HG03354 (cell line): Measurements from ENCODE around the gene BRD9.
"Not testable (repeated sequence)": the region's sequence is repeated elsewhere in the genome, so short reads cannot be mapped to it uniquely, and the experiment has no call there.

Experiments used
- ATAC-seq: cut with Tn5 transposase; IDR thresholded peaks from one replicate; pipeline ENCODE4 v1.9.1; 2021; ENCODE audit warnings: mild to moderate bottlenecking; ENCODE audit not compliant: unreplicated experiment, poor library complexity, severe bottlenecking

Gene BRD9

GRCh38 chr5:850511-851006 lies 42.0 kb downstream of the BRD9 start, which contains the start of gene ZDHHC11:
ZDHHC11 (minus strand) TSS chr5:850986; CDS start chr5:850602, 384 bp downstream.
- ATAC-seq: no peak

DNA sequence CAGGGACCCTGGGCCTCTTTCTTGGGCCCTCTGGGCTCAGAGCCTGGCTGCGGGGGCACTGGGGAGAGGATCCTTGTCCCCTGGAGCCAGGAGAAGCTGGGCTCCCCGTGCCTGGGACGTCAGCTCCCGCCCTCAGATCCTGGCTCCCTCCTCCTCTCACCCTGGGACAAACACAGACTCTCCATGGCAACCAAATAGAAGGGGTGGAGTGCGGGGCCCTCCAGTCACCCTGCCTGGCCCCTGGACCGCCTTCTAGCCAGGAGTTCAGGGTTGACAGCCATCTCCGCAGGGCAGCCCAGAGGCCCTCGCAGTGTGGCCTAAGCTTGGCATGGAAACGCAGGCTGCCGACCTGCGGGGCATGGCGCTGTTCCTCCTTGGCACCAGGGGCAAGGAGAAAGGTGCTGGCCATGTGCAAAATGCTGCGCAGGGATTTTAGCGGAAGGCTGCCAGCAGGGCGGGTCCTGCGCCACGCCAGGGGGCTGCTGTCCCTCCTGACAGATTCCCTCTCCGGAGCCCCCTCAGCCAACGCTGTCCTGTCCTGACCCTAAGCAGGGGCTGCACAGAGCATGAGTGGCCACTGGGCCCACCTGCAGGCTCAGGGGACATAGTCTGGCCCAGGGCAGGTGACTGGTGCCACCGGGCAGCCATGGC lies 42.8 kb downstream of the BRD9 start:
- ATAC-seq: no peak

DNA sequence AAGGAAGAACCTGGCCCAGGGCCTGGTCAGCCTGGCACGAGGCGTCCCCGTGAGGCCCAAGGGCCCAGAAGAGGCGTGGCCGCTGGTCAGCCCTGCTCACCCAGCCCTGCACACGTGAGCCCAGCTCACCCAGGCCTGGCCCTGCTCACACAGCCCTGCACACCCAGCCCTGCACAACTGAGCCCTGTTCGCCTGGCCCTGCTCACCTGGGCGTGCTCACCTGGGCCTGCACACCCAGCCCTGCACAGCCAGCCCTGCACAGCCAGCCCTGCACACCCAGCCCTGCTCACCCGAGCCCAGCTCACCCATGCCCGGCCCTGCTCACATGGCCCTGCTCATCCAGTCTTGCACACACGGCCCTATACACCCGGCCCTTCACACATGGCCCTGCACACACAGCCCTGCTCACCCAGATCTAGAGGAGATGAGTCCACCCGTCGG lies 43.9 kb downstream of the BRD9 start:
- no peak for ATAC-seq

- not testable (repeated sequence) for ATAC-seq
Measured at GRCh38 chr5:847736-848135, 44.9 kb downstream of the BRD9 start.

GRCh38 chr5:847212-847611 lies 45.4 kb downstream of the BRD9 start:
- not testable (repeated sequence) for ATAC-seq

DNA sequence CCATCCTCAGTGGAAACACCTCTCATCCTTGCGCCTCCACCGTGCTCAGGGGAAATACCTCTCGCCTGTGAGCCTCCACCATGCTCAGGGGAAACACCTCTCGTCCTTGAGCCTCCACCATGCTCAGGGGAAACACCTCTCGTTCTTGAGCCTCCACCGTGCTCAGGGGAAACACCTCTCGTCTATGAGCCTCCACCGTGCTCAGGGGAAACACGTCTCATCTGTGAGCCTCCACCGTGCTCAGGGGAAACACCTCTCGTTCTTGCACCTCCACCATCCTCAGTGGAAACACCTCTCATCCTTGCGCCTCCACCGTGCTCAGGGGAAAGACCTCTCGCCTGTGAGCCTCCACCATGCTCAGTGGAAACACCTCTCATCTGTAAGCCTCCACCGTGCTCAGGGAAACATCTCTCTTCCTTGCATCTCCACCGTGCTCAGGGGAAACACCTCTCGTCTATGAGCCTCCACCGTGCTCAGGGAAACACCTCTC lies 46.0 kb downstream of the BRD9 start:
- not testable (repeated sequence) for ATAC-seq

- ATAC-seq: not testable (repeated sequence)
Measured at GRCh38 chr5:845676-846601, 46.7 kb downstream of the BRD9 start.

GRCh38 chr5:845031-845675 lies 47.4 kb downstream of the BRD9 start:
- not testable (repeated sequence) for ATAC-seq

GRCh38 chr5:844426-844825 lies 48.2 kb downstream of the BRD9 start:
- ATAC-seq: not testable (repeated sequence)

DNA sequence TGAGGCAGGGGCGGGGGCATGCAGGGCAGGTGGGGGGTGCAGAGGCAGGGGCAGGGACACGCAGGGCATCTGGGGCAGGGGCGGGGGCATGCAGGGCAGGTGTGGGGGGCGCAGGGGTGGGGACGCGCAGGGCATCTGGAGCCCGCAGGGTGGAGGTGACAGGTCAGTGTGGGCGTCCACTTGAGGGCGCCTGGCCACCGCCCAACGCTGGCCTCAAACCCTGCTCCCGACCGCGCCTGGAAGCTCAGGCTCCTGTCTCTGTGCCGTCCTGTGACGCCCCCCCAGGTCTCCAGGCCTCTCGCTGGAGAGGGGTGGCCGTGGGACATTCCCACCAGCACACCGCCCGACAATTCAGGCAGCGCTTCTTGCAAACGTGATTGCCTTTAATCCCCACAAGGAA lies 48.7 kb downstream of the BRD9 start:
- ATAC-seq: not testable (repeated sequence)

- not testable (repeated sequence) for ATAC-seq
Measured at GRCh38 chr5:843371-843770, 49.2 kb downstream of the BRD9 start.

GRCh38 chr5:842402-843221 lies 50.0 kb downstream of the BRD9 start:
- not testable (repeated sequence) for ATAC-seq

DNA sequence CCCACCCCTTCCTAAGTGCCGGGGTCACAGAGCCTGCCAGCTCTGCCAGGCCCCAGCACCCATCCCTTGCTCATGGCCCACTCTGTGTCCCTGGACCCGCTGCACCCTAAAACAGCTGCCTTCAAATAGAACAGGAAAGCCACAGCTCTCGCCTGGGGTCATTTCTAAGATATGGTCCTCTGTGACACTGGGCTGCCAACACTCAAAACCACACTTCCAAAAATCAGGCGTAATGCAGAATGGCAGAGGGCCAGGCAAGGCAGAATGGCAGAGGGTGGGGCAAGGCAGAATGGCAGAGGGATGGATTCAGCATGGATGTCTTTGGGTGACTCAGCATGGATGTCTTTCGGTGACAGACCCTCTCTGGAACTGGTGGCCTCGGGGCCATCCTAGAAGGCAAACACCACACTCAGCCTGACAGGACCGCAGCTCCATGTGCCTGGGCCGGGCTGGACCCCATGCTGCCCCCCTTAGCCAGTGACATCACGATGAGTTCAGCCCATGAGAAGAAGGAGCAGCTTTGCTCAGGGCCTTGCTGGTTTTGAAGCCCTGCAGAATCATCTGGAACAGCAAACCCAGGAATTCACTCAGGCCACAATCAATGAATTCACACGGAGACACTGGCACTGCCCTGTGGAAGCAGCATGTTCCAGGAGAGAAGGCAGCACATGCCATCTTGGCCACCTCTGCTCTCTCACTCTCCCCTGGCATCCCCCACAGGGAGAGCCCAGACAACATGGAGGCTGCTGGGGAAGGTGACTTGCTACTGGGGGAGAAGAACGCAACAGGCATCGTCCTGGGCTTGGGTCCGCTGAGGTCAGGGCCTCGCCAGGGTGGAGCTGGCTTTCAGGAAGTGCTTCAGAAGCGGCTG lies 50.8 kb downstream of the BRD9 start:
- not testable (repeated sequence) for ATAC-seq

DNA sequence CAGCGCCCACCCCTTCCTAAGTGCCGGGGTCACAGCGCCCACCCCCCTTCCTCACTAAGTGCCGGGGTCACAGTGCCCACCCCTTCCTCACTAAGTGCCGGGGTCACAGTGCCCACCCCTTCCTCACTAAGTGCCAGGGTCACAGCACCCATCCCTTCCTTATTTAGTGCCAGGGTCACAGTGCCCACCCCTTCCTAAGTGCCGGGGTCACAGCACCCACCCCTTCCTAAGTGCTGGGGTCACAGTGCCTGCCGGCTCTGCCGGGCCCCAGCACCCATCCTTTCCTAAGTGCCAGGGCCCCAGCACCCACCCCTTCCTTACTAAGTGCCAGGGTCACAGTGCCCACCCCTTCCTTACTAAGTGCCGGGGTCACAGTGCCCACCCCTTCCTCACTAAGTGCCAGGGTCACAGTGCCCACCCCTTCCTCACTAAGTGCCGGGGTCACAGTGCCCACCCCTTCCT lies 51.6 kb downstream of the BRD9 start:
- not testable (repeated sequence) for ATAC-seq

DNA sequence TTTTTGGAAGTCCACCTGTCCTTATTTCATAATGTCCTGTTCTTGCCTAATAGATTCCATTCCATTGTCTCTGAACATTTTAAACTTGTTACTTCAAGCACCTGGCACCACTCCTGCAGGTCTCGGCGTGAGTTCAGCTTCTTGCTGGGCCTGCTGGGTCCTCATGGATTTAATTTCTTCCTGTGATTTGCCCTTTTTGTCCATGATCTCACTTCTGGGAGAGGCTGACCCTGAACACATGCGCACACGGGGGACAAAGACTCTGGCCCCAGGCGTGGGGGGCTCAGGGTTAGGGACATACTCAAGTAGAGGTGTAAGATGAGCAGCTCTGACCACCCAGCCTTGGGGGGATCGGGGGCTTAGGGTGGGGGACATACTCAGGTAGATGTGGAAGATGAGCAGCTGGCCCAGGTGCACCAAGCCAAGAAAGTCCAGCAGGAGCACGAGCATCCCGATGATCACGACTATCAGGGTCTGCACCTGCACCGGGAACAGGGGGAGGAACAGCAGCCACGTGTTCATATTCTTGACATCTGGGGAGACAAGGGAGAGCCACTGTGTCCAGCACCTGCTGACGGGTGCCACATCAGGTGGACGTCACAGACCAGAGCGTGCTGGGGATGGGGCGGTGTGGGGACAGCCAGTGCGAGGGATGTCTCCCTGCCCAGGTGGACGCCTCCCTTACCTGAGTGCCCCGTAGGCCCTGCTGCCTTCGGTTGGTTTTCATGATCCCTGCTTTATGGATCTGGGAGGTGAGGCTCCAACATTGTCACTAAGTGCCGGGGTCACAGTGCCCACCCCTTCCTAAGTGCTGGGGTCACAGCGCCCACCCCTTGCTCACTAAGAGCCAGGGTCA lies 52.3 kb downstream of the BRD9 start:
- ATAC-seq: not testable (repeated sequence)

GRCh38 chr5:838431-838851 lies 54.2 kb downstream of the BRD9 start:
- not testable (repeated sequence) for ATAC-seq

DNA sequence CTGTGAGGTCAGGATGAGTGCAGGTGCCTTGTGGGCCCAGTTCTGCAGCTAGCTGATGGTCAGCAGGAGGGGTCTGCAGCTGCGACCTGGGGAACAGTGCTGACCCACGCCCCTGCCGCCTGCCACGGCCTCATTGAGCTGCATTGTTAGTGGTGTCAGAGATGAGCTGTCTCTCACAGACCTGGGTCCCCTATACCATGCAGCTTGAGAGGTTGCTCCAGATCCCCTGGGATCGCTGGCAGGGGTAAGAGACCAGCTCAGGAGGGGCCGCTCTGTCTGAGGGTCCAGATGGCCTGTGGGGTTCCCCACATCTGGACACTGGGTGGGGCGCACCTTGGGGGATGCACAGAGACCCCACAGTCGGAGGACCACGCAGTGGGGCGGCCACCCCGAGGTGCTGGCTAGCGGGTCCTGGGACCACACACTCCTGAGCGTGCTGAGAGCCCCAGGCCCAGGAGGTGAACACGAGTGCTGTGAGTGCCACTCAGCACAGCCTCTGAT lies 54.9 kb downstream of the BRD9 start:
- ATAC-seq: not testable (repeated sequence)
